ENCODE data around the gene PKM.

Gene PKM

GRCh38 chr15:72233769-72234168 is 2.8 kb upstream of the PKM start:
- H3K27ac ChIP-seq: no peak overlapping the region
- TF ChIP-seq, protein P1, sequence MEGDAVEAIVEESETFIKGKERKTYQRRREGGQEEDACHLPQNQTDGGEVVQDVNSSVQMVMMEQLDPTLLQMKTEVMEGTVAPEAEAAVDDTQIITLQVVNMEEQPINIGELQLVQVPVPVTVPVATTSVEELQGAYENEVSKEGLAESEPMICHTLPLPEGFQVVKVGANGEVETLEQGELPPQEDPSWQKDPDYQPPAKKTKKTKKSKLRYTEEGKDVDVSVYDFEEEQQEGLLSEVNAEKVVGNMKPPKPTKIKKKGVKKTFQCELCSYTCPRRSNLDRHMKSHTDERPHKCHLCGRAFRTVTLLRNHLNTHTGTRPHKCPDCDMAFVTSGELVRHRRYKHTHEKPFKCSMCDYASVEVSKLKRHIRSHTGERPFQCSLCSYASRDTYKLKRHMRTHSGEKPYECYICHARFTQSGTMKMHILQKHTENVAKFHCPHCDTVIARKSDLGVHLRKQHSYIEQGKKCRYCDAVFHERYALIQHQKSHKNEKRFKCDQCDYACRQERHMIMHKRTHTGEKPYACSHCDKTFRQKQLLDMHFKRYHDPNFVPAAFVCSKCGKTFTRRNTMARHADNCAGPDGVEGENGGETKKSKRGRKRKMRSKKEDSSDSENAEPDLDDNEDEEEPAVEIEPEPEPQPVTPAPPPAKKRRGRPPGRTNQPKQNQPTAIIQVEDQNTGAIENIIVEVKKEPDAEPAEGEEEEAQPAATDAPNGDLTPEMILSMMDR (IDR thresholded peaks at IDR 0.05): no peak
- TF ChIP-seq ZFX (IDR thresholded peaks at IDR 0.05; ENCODE audit: borderline replicate concordance): no peak

DNA sequence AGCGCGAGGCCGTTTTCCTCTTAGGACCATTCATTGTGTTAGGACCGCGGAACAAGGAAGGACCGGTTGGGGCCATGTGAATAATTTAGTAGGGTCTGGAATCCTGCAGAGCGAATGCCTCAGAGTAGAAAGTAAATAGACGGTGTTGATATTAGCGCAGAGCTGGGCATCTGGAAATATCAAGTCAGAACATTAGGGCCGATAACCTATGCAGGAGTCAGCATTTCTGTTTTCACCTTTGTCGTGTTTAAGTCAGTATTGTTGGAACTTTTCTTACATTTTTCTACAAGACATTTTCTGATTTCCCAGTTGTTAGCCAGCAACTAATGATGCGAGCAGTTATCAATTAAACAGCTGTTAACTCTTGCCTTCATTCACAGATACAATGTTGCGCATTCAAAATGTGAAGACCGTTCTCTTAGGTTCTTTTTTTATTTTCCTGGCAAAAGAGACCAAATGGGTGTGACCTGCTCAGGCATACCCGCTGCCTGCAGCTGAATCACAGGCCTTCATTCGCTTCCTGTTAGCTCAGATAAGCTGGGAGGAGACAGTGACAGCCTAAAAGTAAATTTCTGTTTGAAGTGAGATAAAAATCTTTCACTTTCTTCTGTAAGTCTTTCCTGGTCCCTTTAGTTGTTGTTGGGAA is 966 bp upstream of the PKM start:
- TF ChIP-seq ZFX (IDR thresholded peaks at IDR 0.05; ENCODE audit: borderline replicate concordance): no peak
- TF ChIP-seq, protein P1 (IDR thresholded peaks at IDR 0.05): no peak
- H3K27ac ChIP-seq: peak overlapping the region; percentile 94

- TF ChIP-seq, protein P1 (IDR thresholded peaks at IDR 0.05): no peak
- no peak for TF ChIP-seq ZFX (IDR thresholded peaks at IDR 0.05; ENCODE audit: borderline replicate concordance)
- peak overlapping the region; percentile 94 for H3K27ac ChIP-seq
Measured at GRCh38 chr15:72230197-72231065, 559 bp downstream of the PKM start.

DNA sequence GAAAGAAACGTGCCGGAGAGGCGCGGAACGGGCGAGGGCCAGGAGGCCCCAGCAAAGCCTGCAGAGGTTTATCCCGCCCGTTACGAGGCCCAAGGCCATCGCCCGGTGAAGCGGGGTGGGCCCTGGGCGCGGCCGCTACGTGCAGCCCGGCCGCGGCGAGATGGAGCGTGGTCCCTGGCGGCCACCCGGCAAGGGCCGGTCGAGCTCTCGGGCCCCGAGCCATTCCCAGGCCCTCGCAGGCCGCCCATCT is 1.1 kb downstream of the PKM start:
- peak overlapping the region; percentile 94 for H3K27ac ChIP-seq

DNA sequence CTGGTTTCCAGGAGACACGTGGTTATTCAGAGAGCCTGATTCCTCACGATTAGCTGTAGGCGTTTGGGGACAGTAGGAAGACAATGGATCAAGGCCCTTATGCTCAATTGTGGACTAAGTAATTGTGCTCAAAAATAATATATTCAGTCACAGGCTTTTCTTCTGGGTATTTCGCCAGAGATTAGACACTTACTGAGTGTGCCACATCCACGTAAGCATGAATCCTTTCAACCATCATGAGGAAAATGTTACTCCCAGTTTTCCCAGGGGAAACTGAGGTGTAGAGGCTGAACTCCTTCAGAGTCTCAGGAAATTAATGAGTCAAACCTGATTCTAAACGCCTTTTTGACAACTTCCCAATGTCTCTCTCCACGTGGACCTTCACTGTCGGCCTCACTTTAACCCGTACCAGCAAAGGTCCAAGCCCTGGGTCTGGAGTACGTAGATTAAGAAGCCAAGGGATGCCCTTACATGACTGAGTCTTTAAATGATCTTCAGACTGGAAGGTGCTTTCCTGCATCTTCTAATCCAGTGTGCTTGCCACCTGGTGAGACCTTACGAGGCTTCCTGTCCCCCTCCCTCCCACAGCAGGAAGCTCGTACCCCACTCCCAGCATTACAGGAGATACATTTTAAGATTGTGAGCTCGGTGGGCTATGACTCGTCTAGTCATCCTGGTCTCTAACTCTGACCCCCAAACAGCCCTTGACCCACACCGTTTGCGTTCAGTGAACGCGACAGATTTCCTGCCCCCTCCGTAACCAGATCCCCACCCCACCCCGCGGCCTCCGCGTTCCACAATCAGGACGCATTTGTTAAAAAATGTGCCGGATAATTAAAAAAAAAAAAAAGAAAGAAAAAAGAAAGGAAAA is 1.7 kb downstream of the PKM start:
- TF ChIP-seq, protein P1 (IDR thresholded peaks at IDR 0.05): no peak
- peak overlapping the region; percentile 94 for H3K27ac ChIP-seq

More for the DNA sequence above, 1.1 kb downstream of the PKM start:
- TF ChIP-seq ZFX (IDR thresholded peaks at IDR 0.05; ENCODE audit: borderline replicate concordance): no peak

GRCh38 chr15:72227720-72228119 is 3.3 kb downstream of the PKM start:
- no peak for TF ChIP-seq ZFX (IDR thresholded peaks at IDR 0.05; ENCODE audit: borderline replicate concordance)
- TF ChIP-seq, protein P1 (IDR thresholded peaks at IDR 0.05): no peak
- H3K27ac ChIP-seq: peak overlapping the region; percentile 15; the same call in 1 of the 2 replicates

- TF ChIP-seq, protein P1 (IDR thresholded peaks at IDR 0.05): no peak
- TF ChIP-seq ZFX (IDR thresholded peaks at IDR 0.05; ENCODE audit: borderline replicate concordance): no peak
Measured at GRCh38 chr15:72227192-72227586, 3.8 kb downstream of the PKM start.

More at GRCh38 chr15:72227192-72227586, 3.8 kb downstream of the PKM start:
- peak overlapping the region; percentile 15; the same call in 1 of the 2 replicates for H3K27ac ChIP-seq

Data from 22Rv1 (cell line).